SK-N-SH treated with all-trans-retinoic acid at 6 μM for 48 hours (cell line): ENCODE results near the gene EIF4EBP3.

Experiments used
- ATAC-seq: fragments of 200-7000 bp; cut with Tn5 transposase; 3 replicates; pipeline ENCODE4 v1.9.1; 2020; ENCODE audit warnings: mild to moderate bottlenecking, moderate library complexity
- ARNTL ChIP-seq: fragments of 450-650 bp; formaldehyde crosslinking; IDR thresholded peaks from 2 replicates; pipeline ENCODE4 v1.5.0; 2020; ENCODE audit warnings: low read depth, mild to moderate bottlenecking, moderate library complexity, borderline replicate concordance
- BACH2 ChIP-seq: fragments of 250-450 bp; sonication (Bioruptor Pico); IDR thresholded peaks from 2 replicates; pipeline ENCODE4 v1.9.0; 2021; ENCODE audit warnings: mild to moderate bottlenecking, borderline replicate concordance
- CREB5 ChIP-seq: fragments of 250-450 bp; sonication (Bioruptor Pico); IDR thresholded peaks from 2 replicates; pipeline ENCODE4 v1.5.1; 2020; ENCODE audit warnings: low read depth, mild to moderate bottlenecking, moderate library complexity
- CSDC2 ChIP-seq: fragments of 250-450 bp; sonication (Bioruptor Pico); IDR thresholded peaks from 2 replicates; pipeline ENCODE4 v1.5.0; 2020; ENCODE audit warnings: mild to moderate bottlenecking, moderate library complexity
- CSRNP3 ChIP-seq: fragments of 250-450 bp; sonication (Bioruptor Pico); IDR thresholded peaks from 2 replicates; pipeline ENCODE4 v1.5.1; 2021; ENCODE audit warnings: mild to moderate bottlenecking, moderate library complexity
- ESRRG ChIP-seq: fragments of 250-450 bp; sonication (Bioruptor Pico); IDR thresholded peaks from 2 replicates; pipeline ENCODE4 v1.6.1; 2021; ENCODE audit warnings: mild to moderate bottlenecking
- GLIS3 ChIP-seq: fragments of 250-450 bp; sonication (Bioruptor Pico); IDR thresholded peaks from 2 replicates; pipeline ENCODE4 v1.5.0; 2020; ENCODE audit warnings: mild to moderate bottlenecking, moderate library complexity
- ISL1 ChIP-seq: fragments of 250-450 bp; sonication (Bioruptor Pico); IDR thresholded peaks from 2 replicates; pipeline ENCODE4 v2.1.2; 2022; ENCODE audit warnings: mild to moderate bottlenecking, moderate library complexity
- PATZ1 ChIP-seq: fragments of 250-450 bp; sonication (Bioruptor Pico); IDR thresholded peaks from 2 replicates; pipeline ENCODE4 v1.8.0; 2020; ENCODE audit warnings: mild to moderate bottlenecking, moderate library complexity, borderline replicate concordance
- POU6F1 ChIP-seq: fragments of 250-450 bp; sonication (Bioruptor Pico); IDR thresholded peaks from 2 replicates; pipeline ENCODE4 v1.8.0; 2021; ENCODE audit warnings: low read depth, mild to moderate bottlenecking, moderate library complexity, borderline replicate concordance
- PPARA ChIP-seq: fragments of 250-450 bp; sonication (Bioruptor Pico); IDR thresholded peaks from 2 replicates; pipeline ENCODE4 v1.5.0; 2020; ENCODE audit warnings: mild to moderate bottlenecking, borderline replicate concordance
- RARB ChIP-seq: fragments of 250-450 bp; sonication (Bioruptor Pico); IDR thresholded peaks from 2 replicates; pipeline ENCODE4 v1.8.0; 2021; ENCODE audit warnings: mild to moderate bottlenecking, moderate library complexity
- SNAI2 ChIP-seq: fragments of 250-450 bp; sonication (Bioruptor Pico); IDR thresholded peaks from 2 replicates; pipeline ENCODE4 v1.5.0; 2020; ENCODE audit warnings: mild to moderate bottlenecking, moderate library complexity
- TCF4 ChIP-seq: fragments of 250-450 bp; sonication (Bioruptor Pico); IDR thresholded peaks from 2 replicates; pipeline ENCODE4 v1.8.0; 2021; ENCODE audit warnings: mild to moderate bottlenecking, moderate library complexity, borderline replicate concordance
- TOX ChIP-seq: fragments of 250-450 bp; sonication (Bioruptor Pico); IDR thresholded peaks from 2 replicates; pipeline ENCODE4 v1.8.0; 2021; ENCODE audit warnings: mild to moderate bottlenecking, moderate library complexity, borderline replicate concordance
- TSHZ2 ChIP-seq: fragments of 250-450 bp; sonication (Bioruptor Pico); IDR thresholded peaks from 2 replicates; pipeline ENCODE4 v1.5.0; 2020; ENCODE audit warnings: mild to moderate bottlenecking, moderate library complexity
- ZC3H10 ChIP-seq: fragments of 250-450 bp; sonication (Bioruptor Pico); IDR thresholded peaks from 2 replicates; pipeline ENCODE4 v1.5.1; 2021; ENCODE audit warnings: mild to moderate bottlenecking, moderate library complexity
- ZFP3 ChIP-seq: fragments of 250-450 bp; sonication (Bioruptor Pico); IDR thresholded peaks from 2 replicates; pipeline ENCODE4 v1.5.0; 2020; ENCODE audit warnings: mild to moderate bottlenecking, moderate library complexity
- ZNF8 ChIP-seq: fragments of 450-650 bp; formaldehyde crosslinking; IDR thresholded peaks from 2 replicates; pipeline ENCODE4 v1.5.0; 2020; ENCODE audit warnings: mild to moderate bottlenecking, moderate library complexity

Gene EIF4EBP3

GRCh38 chr5:140587495-140587894, 40.0 kb downstream of the EIF4EBP3 start:
- no peak for TF ChIP-seq ZFP3 (CRISPR knock-in tag)
- no peak for TF ChIP-seq CREB5
- TF ChIP-seq TCF4, result no peak
- no peak for TF ChIP-seq POU6F1 (CRISPR knock-in tag)
- TF ChIP-seq ESRRG (CRISPR knock-in tag), result no peak
- TF ChIP-seq GLIS3 (CRISPR knock-in tag), result no peak
- TF ChIP-seq PPARA (CRISPR knock-in tag), result no peak
- no peak for TF ChIP-seq ZC3H10 (CRISPR knock-in tag)
- no peak for TF ChIP-seq TOX (CRISPR knock-in tag)
- no peak for TF ChIP-seq CSRNP3 (CRISPR knock-in tag)
- TF ChIP-seq BACH2, result no peak
- no peak for TF ChIP-seq ISL1
- no peak for TF ChIP-seq SNAI2
- ATAC-seq, result no peak

- ATAC-seq, result no peak
- no peak for TF ChIP-seq CSRNP3 (CRISPR knock-in tag)
- TF ChIP-seq CREB5, result no peak
- no peak for TF ChIP-seq GLIS3 (CRISPR knock-in tag)
- no peak for TF ChIP-seq ARNTL (CRISPR knock-in tag)
- no peak for TF ChIP-seq TSHZ2 (CRISPR knock-in tag)
- no peak for TF ChIP-seq PATZ1 (CRISPR knock-in tag)
- no peak for TF ChIP-seq ZNF8 (CRISPR knock-in tag)
- no peak for TF ChIP-seq CSDC2 (CRISPR knock-in tag)
- TF ChIP-seq ESRRG (CRISPR knock-in tag), result no peak
- TF ChIP-seq PPARA (CRISPR knock-in tag), result no peak
- no peak for TF ChIP-seq RARB (CRISPR knock-in tag)
- TF ChIP-seq, all 23 proteins: peak for 0
Observed at GRCh38 chr5:140588311-140589070, 41.0 kb downstream of the EIF4EBP3 start.
